Inflammatory macrophage (primary cell): ENCODE measurements around the gene PLCB3.

Experiments
- DNase-seq, 2 donors: peaks; one replicate each; pipeline ENCODE4 v3.0.0-alpha.2; 2020 to 2022

The PLCB3 gene

DNA sequence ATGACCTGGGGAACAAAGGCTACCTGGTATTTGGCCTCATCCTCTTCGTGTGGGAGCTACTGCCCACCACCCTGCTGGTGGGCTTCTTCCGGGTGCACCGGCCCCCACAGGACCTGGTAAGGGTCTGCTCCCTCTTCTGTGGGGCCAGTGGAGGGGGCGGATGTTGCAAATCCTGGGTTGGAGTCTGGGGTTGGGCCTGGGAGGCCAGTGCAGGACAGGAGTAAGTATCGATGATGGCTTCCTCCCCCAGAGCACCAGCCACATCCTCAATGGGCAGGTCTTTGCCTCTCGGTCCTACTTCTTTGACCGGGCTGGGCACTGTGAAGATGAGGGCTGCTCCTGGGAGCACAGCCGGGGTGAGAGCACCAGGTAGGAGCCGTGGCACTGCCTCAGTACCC, 37.0 kb downstream of the PLCB3 start:
- no peak for DNase-seq

- DNase-seq = no peak
Observed at GRCh38 chr11:64289002-64289564, 37.8 kb downstream of the PLCB3 start.

- no peak for DNase-seq
Observed at GRCh38 chr11:64290352-64291261, 39.3 kb downstream of the PLCB3 start.

DNA sequence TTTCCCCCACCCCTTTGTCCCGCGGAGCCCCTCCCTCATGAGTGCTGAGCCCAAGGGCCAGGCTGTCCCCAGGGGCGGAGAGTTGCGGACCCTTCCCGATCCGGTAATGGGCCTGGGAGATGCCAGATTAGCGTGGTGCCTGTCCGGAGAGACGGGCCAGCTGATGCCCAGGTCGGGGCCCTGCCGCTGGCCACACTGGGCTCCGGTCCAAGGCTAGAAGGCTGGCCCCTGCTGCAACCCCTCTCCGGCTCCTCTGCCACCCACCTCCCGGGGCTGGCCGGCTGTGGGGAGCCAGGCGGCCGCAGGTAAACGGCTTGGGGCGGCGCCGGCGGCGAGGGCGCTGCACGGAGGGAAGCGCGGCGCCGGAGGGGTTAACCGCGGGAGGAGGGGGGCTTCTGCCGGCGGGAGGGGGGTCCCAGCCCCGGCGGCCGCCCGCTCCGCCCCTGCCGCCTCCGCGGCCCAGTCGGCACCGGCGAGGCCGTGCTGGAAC, 40.0 kb downstream of the PLCB3 start, which contains the start of gene KCNK4:
Gene KCNK4 (plus strand): TSS at position 41 of the 490 bp plus-strand sequence. CDS start 1,717 bp downstream, outside the sequence.
- no peak for DNase-seq

DNA sequence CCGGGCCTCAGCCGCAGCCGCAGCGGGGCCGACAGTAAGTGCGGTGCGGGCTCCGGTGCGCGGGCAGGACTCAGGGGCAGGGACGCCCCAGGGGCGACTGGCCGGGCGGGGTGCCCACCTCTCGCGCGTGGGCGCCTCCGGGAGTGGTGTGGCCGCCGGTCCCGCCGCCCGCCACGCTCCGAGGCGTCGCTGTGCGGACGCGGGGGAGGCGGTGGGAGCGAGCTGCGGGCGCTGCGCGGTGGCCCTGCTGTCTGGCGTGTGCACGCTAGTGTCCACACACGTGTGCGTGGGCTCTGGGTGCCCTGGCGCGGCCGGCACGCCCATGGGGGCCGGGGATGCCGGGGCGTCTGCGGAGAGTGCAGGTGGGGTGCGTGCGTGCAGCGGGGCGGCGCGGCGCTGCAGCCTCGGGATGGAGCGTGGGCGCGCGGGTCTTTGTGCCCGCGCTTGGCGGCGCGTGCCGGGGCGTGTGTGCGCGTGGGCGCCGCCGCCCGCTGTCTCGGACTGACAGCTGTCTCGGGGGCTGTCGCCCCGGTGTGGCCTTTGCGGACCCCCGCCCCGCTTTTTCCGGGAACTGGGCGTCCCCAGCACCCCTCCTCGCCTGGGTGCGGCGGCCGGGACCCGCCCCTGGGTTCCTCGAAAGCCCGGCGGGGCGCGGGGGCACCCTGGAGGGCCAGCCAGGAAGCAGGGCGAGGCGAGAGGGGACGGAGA, 40.6 kb downstream of the PLCB3 start:
- peak in 1 of 2 donors; percentile 4 for DNase-seq

DNA sequence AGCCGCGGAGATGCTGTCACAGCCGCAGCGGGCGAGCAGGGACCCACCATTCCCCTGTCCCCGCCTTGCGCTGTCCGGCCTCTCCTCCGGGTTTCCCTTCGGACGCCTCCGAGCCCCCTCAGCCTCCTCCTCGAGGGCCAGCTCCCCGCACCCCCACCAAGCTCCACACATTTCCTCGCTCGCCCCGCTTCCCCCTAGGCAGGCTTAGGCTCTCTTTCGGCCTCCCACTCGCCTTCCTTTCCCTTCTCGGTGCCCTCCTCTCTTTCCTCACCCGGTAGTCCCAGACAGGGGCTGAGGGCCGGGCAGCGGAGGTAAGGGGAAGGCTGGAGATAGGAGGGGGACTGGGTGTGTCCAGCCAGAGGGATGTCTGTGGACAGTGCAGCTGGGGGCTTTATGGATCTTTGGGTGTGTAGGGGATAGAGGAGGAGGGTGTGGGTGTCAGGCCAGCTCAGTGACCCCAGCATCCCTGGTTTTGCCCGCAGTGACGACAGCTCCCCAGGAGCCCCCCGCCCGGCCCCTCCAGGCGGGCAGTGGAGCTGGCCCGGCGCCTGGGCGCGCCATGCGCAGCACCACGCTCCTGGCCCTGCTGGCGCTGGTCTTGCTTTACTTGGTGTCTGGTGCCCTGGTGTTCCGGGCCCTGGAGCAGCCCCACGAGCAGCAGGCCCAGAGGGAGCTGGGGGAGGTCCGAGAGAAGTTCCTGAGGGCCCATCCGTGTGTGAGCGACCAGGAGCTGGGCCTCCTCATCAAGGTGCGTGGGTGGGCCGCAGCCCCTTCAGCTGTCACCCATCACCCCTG, 41.3 kb downstream of the PLCB3 start:
- DNase-seq = peak in 1 of 2 donors; percentile 27

DNA sequence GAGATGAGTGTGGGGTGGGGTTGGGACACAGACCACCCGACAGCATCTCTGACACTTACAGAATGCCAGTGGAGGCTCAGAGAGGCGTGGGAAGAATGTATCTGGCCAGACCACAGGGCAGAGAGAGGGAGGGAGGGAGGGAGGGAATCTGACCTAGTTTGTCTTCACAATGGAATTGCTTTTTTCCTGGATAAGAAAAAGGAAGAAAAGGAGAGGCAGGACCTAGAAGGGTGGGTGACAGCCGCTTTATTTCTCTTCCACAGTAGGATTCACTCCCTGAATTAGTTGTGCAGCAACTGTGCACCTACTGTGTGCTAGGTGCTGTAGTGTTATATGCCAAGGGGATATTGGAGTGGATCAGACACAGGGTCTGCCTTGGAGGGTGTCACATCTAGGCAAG, 43.4 kb downstream of the PLCB3 start:
- no peak for DNase-seq

GRCh38 chr11:64295760-64296159, 44.4 kb downstream of the PLCB3 start:
- no peak for DNase-seq

GRCh38 chr11:64296236-64296635, 44.9 kb downstream of the PLCB3 start:
- no peak for DNase-seq

- peak in 1 of 2 donors; percentile 21 for DNase-seq
Observed at GRCh38 chr11:64296830-64297698, 45.7 kb downstream of the PLCB3 start.

DNA sequence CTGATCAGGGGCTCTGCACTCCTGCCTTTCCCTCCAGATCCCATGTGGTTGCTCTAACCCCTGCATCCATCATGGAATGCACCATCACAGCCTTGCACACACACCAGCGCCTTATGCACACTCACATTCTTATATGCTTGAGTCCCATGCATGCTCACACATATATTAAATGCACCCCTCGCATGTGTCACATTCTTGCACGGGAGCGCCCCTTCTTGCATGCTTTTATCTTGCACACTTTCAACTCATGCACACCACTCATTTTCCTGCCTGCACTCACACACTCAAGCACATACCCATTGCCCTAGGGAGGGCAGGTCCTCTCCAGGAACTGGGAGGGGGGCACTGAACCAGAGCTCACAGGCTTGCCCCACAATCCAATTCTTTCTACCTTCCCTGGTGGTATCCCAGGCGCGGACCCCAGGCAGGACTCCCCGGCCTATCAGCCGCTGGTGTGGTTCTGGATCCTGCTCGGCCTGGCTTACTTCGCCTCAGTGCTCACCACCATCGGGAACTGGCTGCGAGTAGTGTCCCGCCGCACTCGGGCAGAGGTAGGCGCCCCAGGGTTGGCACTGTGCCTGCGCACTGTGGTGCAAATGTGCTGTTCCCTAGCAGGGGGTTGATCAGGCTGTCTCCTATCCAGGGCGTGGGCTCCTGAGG, 46.5 kb downstream of the PLCB3 start:
- no peak for DNase-seq

DNA sequence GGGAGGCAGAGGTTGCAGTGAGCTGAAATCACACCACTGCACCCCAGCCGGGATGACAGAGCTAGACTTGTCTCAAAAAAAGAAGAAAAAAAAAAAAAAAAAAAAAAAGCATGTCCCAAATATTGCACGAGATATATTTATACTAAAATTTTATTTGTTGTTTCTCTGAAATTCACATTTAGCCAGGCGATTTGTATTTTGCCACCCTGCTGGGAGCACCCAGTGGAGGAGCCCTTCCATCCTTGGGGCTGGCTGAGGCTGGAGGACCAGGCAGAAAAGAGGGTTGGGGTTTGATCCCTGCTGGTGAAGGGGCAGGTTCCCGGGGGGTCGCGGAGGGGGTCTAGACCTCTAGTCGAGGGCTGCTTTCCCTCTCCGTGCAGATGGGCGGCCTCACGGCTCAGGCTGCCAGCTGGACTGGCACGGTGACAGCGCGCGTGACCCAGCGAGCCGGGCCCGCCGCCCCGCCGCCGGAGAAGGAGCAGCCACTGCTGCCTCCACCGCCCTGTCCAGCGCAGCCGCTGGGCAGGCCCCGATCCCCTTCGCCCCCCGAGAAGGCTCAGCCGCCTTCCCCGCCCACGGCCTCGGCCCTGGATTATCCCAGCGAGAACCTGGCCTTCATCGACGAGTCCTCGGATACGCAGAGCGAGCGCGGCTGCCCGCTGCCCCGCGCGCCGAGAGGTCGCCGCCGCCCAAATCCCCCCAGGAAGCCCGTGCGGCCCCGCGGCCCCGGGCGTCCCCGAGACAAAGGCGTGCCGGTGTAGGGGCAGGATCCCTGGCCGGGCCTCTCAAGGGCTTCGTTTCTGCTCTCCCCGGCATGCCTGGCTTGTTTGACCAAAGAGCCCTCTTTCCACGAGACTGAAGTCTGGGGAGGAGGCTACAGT, 47.9 kb downstream of the PLCB3 start:
- DNase-seq = peak in 1 of 2 donors; percentile 19

DNA sequence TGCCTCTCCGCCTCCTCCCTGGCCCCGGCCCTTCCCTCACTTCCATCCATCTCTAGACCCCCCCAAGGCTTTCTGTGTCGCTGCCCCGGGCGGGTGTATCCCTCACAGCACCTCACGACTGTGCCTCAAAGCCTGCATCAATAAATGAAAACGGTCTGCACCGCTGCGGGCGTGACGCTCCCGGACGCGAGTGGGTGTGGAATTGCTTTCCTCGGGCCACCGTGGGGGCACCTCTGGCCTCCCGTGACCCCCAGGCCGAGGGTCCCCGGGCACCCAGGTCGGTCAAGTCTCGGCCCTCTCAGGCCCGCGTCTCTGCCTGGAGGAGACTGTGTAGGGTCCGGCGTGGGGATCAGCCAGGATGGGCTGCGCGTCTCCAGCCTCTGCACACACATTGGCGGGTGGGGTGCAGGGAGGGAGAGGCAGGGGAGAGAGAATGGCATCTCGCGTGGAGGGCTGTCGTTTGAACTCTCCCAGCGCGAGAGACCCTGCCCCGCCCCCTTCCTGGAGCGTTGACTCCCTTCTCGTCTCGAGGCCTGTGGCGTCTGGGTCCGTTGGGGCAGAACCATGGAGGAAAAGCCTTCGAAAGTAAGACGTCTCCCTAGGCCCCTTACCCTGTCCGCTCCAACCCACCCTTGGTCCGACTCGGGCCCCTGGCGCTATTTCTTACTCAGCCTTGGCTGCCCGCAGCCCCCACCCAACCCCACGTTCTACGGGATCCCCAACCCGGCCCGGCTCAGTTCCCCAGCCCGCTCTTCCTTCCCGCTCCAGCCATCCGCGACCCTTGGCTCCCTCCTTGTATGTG, 48.7 kb downstream of the PLCB3 start, which contains the start of gene CATSPERZ:
Gene CATSPERZ (plus strand): TSS at position 512 of the 802 bp plus-strand sequence. CDS start 53 bp downstream, at position 565.
- no peak for DNase-seq

- no peak for DNase-seq
Observed at GRCh38 chr11:64303109-64304031, 52.0 kb downstream of the PLCB3 start.

DNA sequence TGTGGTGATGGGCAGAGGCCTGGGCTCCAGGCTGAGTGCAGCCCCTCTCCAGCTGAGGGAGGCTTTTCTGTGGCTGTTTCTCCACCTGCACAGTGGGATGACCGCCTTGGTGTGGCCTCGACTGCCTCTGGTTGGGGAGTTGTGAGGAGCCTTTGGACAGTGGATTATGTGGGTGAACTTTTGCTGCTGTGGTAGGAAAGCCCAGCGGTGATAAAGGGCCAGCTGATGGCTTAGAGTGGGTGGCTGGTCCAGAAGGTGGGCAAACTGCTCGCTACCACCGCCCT, 52.6 kb downstream of the PLCB3 start:
- no peak for DNase-seq

DNA sequence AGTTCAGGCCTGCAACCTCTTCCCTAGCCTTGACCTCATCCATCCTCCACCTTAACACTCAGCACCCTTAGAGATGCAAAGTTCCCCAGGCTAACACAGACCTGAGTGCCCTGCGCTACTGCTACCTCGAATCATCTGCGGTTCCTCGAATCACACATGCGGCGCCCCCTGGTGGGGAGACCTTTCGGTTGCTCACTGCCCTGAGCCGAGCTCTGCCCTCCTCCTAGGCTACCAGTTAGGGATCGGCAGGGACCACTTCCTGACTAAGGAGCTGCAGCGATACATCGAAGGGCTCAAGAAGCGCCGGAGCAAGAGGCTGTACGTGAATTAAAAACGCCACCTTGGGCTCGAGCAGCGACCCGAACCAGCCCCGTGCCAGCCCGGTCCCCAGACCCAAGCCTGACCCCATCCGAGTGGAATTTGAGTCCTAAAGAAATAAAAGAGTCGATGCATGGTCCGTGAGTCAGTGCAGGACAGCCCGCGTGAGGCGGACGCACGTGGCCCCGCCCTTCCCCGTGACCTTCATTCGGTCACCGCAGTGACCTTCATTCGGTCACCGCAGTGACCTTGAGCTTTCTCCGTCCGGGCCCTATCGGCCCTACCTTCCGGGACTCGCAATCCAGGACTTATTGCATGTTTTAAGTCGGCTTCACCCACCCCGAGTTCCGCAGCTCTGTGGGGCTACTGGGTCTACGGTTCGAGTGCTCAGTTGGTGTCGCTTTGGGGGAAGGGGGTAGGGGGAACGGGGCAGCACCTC, 53.2 kb downstream of the PLCB3 start:
- DNase-seq = peak; percentile 94 to 95
